ENCODE results near the gene MCTP1. TPM values are rescaled to one million over a fixed set of nuclear protein-coding genes. Genes with fewer than 3 reads are reported as not detected.

The MCTP1 gene
- total and polyA plus RNA-seq, 2 of the 8 experiments (the other 6 are each of a cell fraction or from before 2014, with no cell fraction given): 0.56 to 3.4 TPM

GRCh38 chr5:94746731-94747124 is 538.2 kb downstream of the MCTP1 start:
- ChIA-PET POLR2A (ENCODE audit: partially characterized antibody) (no interaction called here), CTCF (ENCODE audit: partially characterized antibody) (interaction anchor here (0.7 to 2.4 kb wide), 3 partner anchors 9 to 104 kb away, joined by 3 to 16 read pairs (median 3); no protein-coding TSS in a partner anchor)
- no peaks in the 10 kb centered on the region for H3K79me2 ChIP-seq (ENCODE audit: control insufficient read depth in 1 of 2, insufficient read depth in 2 of 2, low read length in 2 of 2)
- H2BK12ac ChIP-seq (ENCODE audit: low read depth, low read length): no peak overlapping the region
- TF ChIP-seq SAP30 (IDR thresholded peaks at IDR 0.05; ENCODE audit: insufficient read depth, insufficient replicate concordance, low read length) (no peak), GTF2F1 (IDR thresholded peaks at IDR 0.05; ENCODE audit: borderline replicate concordance, low read depth, low read length) (no peak), TAF1 (IDR thresholded peaks at IDR 0.05; ENCODE audit: low read depth, low read length) (no peak), RFX5 (IDR thresholded peaks at IDR 0.05; ENCODE audit: borderline replicate concordance, low read depth, low read length) (no peak), POLR2AphosphoS5 (IDR thresholded peaks at IDR 0.05; ENCODE audit: low read depth, low read length) (no peak), RNF2 (IDR thresholded peaks at IDR 0.05; ENCODE audit: borderline replicate concordance, low read depth, low read length, missing control alignments, poor library complexity, severe bottlenecking) (no peak), USF2 (IDR thresholded peaks at IDR 0.05; ENCODE audit: low read length) (no peak)
- DNase-seq (ENCODE audit: low read depth in 1 of 2, low spot score in 2 of 2) (no peak), FAIRE-seq (no peak)
- H4K8ac ChIP-seq (ENCODE audit: extremely low read depth, insufficient read depth, low read length): no peak overlapping the region
- peaks cover 0 to 3% (median 0%) of the 10 kb centered on the region in 4 experiments; a peak in 1 of 7 replicates for H3K4me1 ChIP-seq (replicated peaks in 1 of 4; ENCODE audit: control insufficient read depth in 3 of 4, insufficient read depth in 4 of 4, low read length in 3 of 4)
- H3K36me3 ChIP-seq (ENCODE audit: control insufficient read depth in 2 of 4, insufficient read depth in 4 of 4, low read length in 3 of 4): no peaks in the 10 kb centered on the region
- no peaks in the 10 kb centered on the region for H3K9me3 ChIP-seq (ENCODE audit: insufficient read depth in 2 of 2, low read depth in 1 of 2, low read length in 1 of 2)
- no peak overlapping the region for H3K27ac ChIP-seq (ENCODE audit: low read depth, low read length)
- H3K23me2 ChIP-seq (ENCODE audit: low read depth, low read length): no peaks in the 10 kb centered on the region
- H2AK5ac ChIP-seq (ENCODE audit: low read depth, low read length): no peak overlapping the region
- no peak overlapping the region for H2BK15ac ChIP-seq (ENCODE audit: low read length)
- no peak overlapping the region for H3K4ac ChIP-seq (replicated peaks; ENCODE audit: insufficient read length, low read depth, low read length)
- H3K4me3 ChIP-seq (ENCODE audit: extremely low read depth in 1 of 4, insufficient read depth in 2 of 4, low read depth in 3 of 4, low read length in 4 of 4): no peak overlapping the region
- no peaks in the 10 kb centered on the region for H4K20me1 ChIP-seq (replicated peaks in 1 of 2; ENCODE audit: control insufficient read depth in 1 of 2, insufficient read depth in 2 of 2, low read length in 2 of 2)
- H3K18ac ChIP-seq (ENCODE audit: extremely low read depth, low read length): no peak overlapping the region
- no peak overlapping the region for H4K91ac ChIP-seq (replicated peaks; ENCODE audit: insufficient read length, low read length)
- no peak overlapping the region for H3K23ac ChIP-seq (ENCODE audit: insufficient read length)
- H3K56ac ChIP-seq (replicated peaks; ENCODE audit: insufficient read length, low read depth, low read length): no peak overlapping the region
- no peak overlapping the region for H4K5ac ChIP-seq (ENCODE audit: insufficient read length, low read depth, low read length)
- no peaks in the 10 kb centered on the region for H3K27me3 ChIP-seq (replicated peaks in 1 of 4; ENCODE audit: control insufficient read depth in 3 of 4, extremely low read depth in 1 of 4, insufficient read depth in 3 of 4, low read length in 3 of 4)
- no peak overlapping the region for H3K4me2 ChIP-seq (ENCODE audit: insufficient read depth in 1 of 2, low read depth in 2 of 2, low read length in 2 of 2)
- H3K14ac ChIP-seq (ENCODE audit: insufficient read length): no peak overlapping the region
- H2BK20ac ChIP-seq (ENCODE audit: low read length): no peak overlapping the region
- H3K9ac ChIP-seq (replicated peaks in 1 of 4; ENCODE audit: extremely low read depth in 1 of 4, low read depth in 3 of 4, low read length in 3 of 4): no peak overlapping the region
- H2AFZ ChIP-seq (ENCODE audit: low read length): no peak overlapping the region
- no peaks in the 10 kb centered on the region for H3K79me1 ChIP-seq (ENCODE audit: low read depth, low read length)
- 100% methylated on average over 1 of the region's 1 CpG; no CpG with 5 or more reads in 1 of the 2 experiments for WGBS, 2 experiments (ENCODE audit: extremely low coverage in 1 of 2, insufficient coverage in 1 of 2, insufficient read length in 1 of 2, insufficient replicate concordance in 2 of 2, low coverage in 1 of 2, low lambda C conversion rate in 2 of 2, missing lambda C conversion rate in 1 of 2)
- no peak overlapping the region for H2BK120ac ChIP-seq (replicated peaks; ENCODE audit: low read depth, low read length)
- H2BK5ac ChIP-seq (ENCODE audit: low read depth, low read length): no peak overlapping the region

All from H1 (cell line).